HEK293 (cell line): ENCODE results near the gene SCN4B.

Experiments used
- CTCF ChIA-PET: fragments of 350-600 bp; formaldehyde crosslinking; extraction: SDS; loops from one replicate; lab custom pipeline; 2021; ENCODE audit warnings: antibody characterized with exemption; lab: Yijun Ruan, JAX
- POLR2A ChIA-PET: fragments of 300-600 bp; formaldehyde crosslinking; extraction: SDS; loops from one replicate; lab custom pipeline; 2020; ENCODE audit warnings: antibody characterized with exemption, inconsistent platforms; lab: Yijun Ruan, JAX
- H3K27ac ChIP-seq: fragments of 200-500 bp; sonication (Bioruptor generic); 2 replicates; pipeline ENCODE4 v1.5.1; 2014; ENCODE audit warnings: low read depth, low read length, control low read depth, inconsistent platforms; ENCODE audit errors: extremely low read depth
- H3K36me3 ChIP-seq, 2 experiments: fragments of 200-500 bp in 1 of 2; sonication (Bioruptor generic) in 1 of 2; 1 replicate in 1 of 2; 2 replicates in 1 of 2; pipeline ENCODE4 v1.5.1; 2014 to 2017; ENCODE audit warnings: inconsistent platforms in 2 of 2, low read length in 2 of 2; ENCODE audit not compliant: control insufficient read depth in 2 of 2, insufficient read depth in 1 of 2
- H3K4me1 ChIP-seq: fragments of 200-500 bp; sonication (Bioruptor generic); 2 replicates; pipeline ENCODE4 v1.5.1; 2014; ENCODE audit warnings: mild to moderate bottlenecking, low read length, inconsistent platforms; ENCODE audit not compliant: control insufficient read depth, insufficient read depth
- H3K4me3 ChIP-seq: 2 replicates; pipeline ENCODE4 v1.5.1; 2011; ENCODE audit warnings: low read depth, mild to moderate bottlenecking, control low read depth, low read length, moderate library complexity
- H3K9me3 ChIP-seq: fragments of 200-500 bp; sonication (Bioruptor generic); 2 replicates; pipeline ENCODE4 v1.5.1; 2014; ENCODE audit warnings: low read depth, low read length, inconsistent platforms; ENCODE audit not compliant: control insufficient read depth, insufficient read depth
- BCL11A ChIP-seq: fragments of 450-650 bp; formaldehyde crosslinking; IDR thresholded peaks from 2 replicates; pipeline ENCODE4 v1.5.1; 2016; ENCODE audit warnings: low read depth, missing biosample characterization, missing genetic modification characterization
- GLIS1 ChIP-seq: fragments of 450-650 bp; formaldehyde crosslinking; IDR thresholded peaks from 2 replicates; pipeline ENCODE4 v1.5.1; 2016; ENCODE audit warnings: missing biosample characterization, missing genetic modification characterization
- MEIS1 ChIP-seq: sonication (generic); formaldehyde crosslinking; IDR thresholded peaks from 2 replicates; pipeline ENCODE4 v1.8.1; 2022; ENCODE audit warnings: missing genetic modification reagents, mild to moderate bottlenecking, borderline replicate concordance
- PBX3 ChIP-seq: sonication (generic); formaldehyde crosslinking; IDR thresholded peaks from 2 replicates; pipeline ENCODE4 v1.8.1; 2022; ENCODE audit warnings: mild to moderate bottlenecking, moderate library complexity, missing genetic modification reagents
- TSHZ1 ChIP-seq: fragments of 450-650 bp; formaldehyde crosslinking; IDR thresholded peaks from 2 replicates; pipeline ENCODE4 v1.5.1; 2016; ENCODE audit warnings: missing biosample characterization, missing genetic modification characterization, borderline replicate concordance
- WT1 ChIP-seq: fragments of 450-650 bp; formaldehyde crosslinking; IDR thresholded peaks from 2 replicates; pipeline ENCODE4 v1.5.1; 2016; ENCODE audit warnings: missing biosample characterization, missing genetic modification characterization
- ZBTB20 ChIP-seq: fragments of 450-650 bp; formaldehyde crosslinking; IDR thresholded peaks from 2 replicates; pipeline ENCODE4 v1.5.1; 2016; ENCODE audit warnings: missing biosample characterization, missing genetic modification characterization
- ZFHX2 ChIP-seq: fragments of 450-650 bp; formaldehyde crosslinking; conservative IDR thresholded peaks from 2 replicates; pipeline ENCODE4 v1.5.1; 2016; ENCODE audit warnings: missing biosample characterization, missing genetic modification characterization
- ZFP3 ChIP-seq: fragments of 450-650 bp; formaldehyde crosslinking; IDR thresholded peaks from 2 replicates; pipeline ENCODE4 v1.5.1; 2016; ENCODE audit warnings: low read depth, missing biosample characterization, missing genetic modification characterization
- ZNF132 ChIP-seq: fragments of 450-650 bp; formaldehyde crosslinking; IDR thresholded peaks from 2 replicates; pipeline ENCODE4 v1.5.1; 2017; ENCODE audit warnings: missing biosample characterization, missing genetic modification characterization, borderline replicate concordance
- ZNF266 ChIP-seq: fragments of 450-650 bp; formaldehyde crosslinking; IDR thresholded peaks from 2 replicates; pipeline ENCODE4 v1.5.1; 2016; ENCODE audit warnings: missing biosample characterization, missing genetic modification characterization, low read depth
- ZNF501 ChIP-seq: fragments of 450-650 bp; formaldehyde crosslinking; IDR thresholded peaks from 2 replicates; pipeline ENCODE4 v1.5.1; 2016; ENCODE audit warnings: missing biosample characterization, missing genetic modification characterization
- ZNF560 ChIP-seq: fragments of 450-650 bp; formaldehyde crosslinking; IDR thresholded peaks from 2 replicates; pipeline ENCODE4 v1.5.1; 2017; ENCODE audit warnings: missing biosample characterization, missing genetic modification characterization, borderline replicate concordance
- ZNF639 ChIP-seq: fragments of 450-650 bp; formaldehyde crosslinking; IDR thresholded peaks from 2 replicates; pipeline ENCODE4 v1.5.1; 2016; ENCODE audit warnings: missing biosample characterization, missing genetic modification characterization
- ZNF707 ChIP-seq: fragments of 450-650 bp; formaldehyde crosslinking; IDR thresholded peaks from 2 replicates; pipeline ENCODE4 v1.5.1; 2016; ENCODE audit warnings: missing biosample characterization, missing genetic modification characterization
- ZNF843 ChIP-seq: fragments of 450-650 bp; formaldehyde crosslinking; IDR thresholded peaks from 2 replicates; pipeline ENCODE4 v1.5.1; 2016; ENCODE audit warnings: missing biosample characterization, missing genetic modification characterization

SCN4B gene

GRCh38 chr11:118145285-118146227 lies 7.1 kb downstream of the SCN4B start (continued):
- TF ChIP-seq ZNF639 (no peak), TSHZ1 (tag by site-specific recombination) (no peak), ZNF132 (tag by site-specific recombination) (no peak), PBX3 (peak; percentile 27; the same call in 1 of the 2 replicates), ZNF266 (tag by site-specific recombination) (no peak), ZNF501 (tag by site-specific recombination) (peak; percentile 43; the same call in 1 of the 2 replicates), WT1 (tag by site-specific recombination) (no peak), ZNF707 (tag by site-specific recombination) (no peak), ZNF843 (tag by site-specific recombination) (no peak), BCL11A (no peak), MEIS1 (CRISPR knock-in tag) (no peak), ZBTB20 (tag by site-specific recombination) (peak; percentile 40; the same call in 1 of the 2 replicates), ZNF560 (tag by site-specific recombination) (no peak), ZFHX2 (peak; percentile 82)

GRCh38 chr11:118144301-118145268 lies 8.0 kb downstream of the SCN4B start:
- Histone ChIP-seq H3K27ac (no peak overlapping the region), H3K36me3 (no peaks in the 10 kb centered on the region), H3K4me1 (no peaks in the 10 kb centered on the region), H3K9me3 (no peaks in the 10 kb centered on the region), H3K4me3 (no peak overlapping the region)
- CTCF ChIA-PET = interaction anchor here (0.6 to 8.6 kb wide), 18 partner anchors 8 to 462 kb away, joined by 3 to 128 read pairs (median 3); partner anchors contain the start of gene SCN4B
- POLR2A ChIA-PET = interaction anchor here (1.3 to 1.7 kb wide), 2 partner anchors 27 kb away, joined by 3 to 4 read pairs; no protein-coding TSS in a partner anchor
- TF ChIP-seq ZFP3 (tag by site-specific recombination) = no peak
- TF ChIP-seq GLIS1 (tag by site-specific recombination) = peak; percentile 77
